H1 (cell line): Measurements from ENCODE around the gene SLC16A9.

Experiments
- EZH2 ChIP-seq: fragments of 200-600 bp; sonication (generic); IDR thresholded peaks from 2 replicates; pipeline ENCODE4 v1.7.1; 2012; ENCODE audit warnings: low read depth, mild to moderate bottlenecking, moderate library complexity, low read length, inconsistent platforms; ENCODE audit not compliant: severe bottlenecking
- HDAC2 ChIP-seq, 2 experiments: fragments of 300-600 bp in 1 of 2; sonication (generic) in 1 of 2; IDR thresholded peaks; 2 replicates each; pipeline ENCODE4 v1.6.1; 2011 to 2012; ENCODE audit warnings: low read depth in 2 of 2, low read length in 2 of 2, mild to moderate bottlenecking in 2 of 2, moderate library complexity in 2 of 2, borderline replicate concordance in 1 of 2, inconsistent platforms in 1 of 2
- JUN ChIP-seq: IDR thresholded peaks from 2 replicates; pipeline ENCODE4 v1.6.1; 2011; ENCODE audit warnings: low read depth, mild to moderate bottlenecking, improper control_type of control experiment, low read length
- RAD21 ChIP-seq, 2 experiments: IDR thresholded peaks in 1 of 2; conservative IDR thresholded peaks in 1 of 2; 2 replicates each; pipeline ENCODE4 v1.6.1; 2011; ENCODE audit warnings: low read depth in 2 of 2, low read length in 2 of 2, improper control_type of control experiment in 1 of 2, inconsistent platforms in 1 of 2, mild to moderate bottlenecking in 1 of 2, moderate library complexity in 1 of 2
- SAP30 ChIP-seq: fragments of 300-600 bp; sonication (generic); IDR thresholded peaks from 2 replicates; pipeline ENCODE4 v1.7.1; 2012; ENCODE audit warnings: low read length, moderate library complexity, mild to moderate bottlenecking, inconsistent platforms; ENCODE audit not compliant: insufficient read depth, insufficient replicate concordance
- SP2 ChIP-seq: IDR thresholded peaks from 2 replicates; pipeline ENCODE4 v1.6.1; 2012; ENCODE audit warnings: mild to moderate bottlenecking, low read length, inconsistent platforms
- SRF ChIP-seq: IDR thresholded peaks from 2 replicates; pipeline ENCODE4 v1.6.1; 2011; ENCODE audit warnings: mild to moderate bottlenecking, low read depth, low read length, moderate library complexity
- SUZ12 ChIP-seq: fragments of 200-600 bp; sonication (generic); IDR thresholded peaks from 2 replicates; pipeline ENCODE4 v1.6.1; 2012; ENCODE audit warnings: mild to moderate bottlenecking, inconsistent platforms, low read length, moderate library complexity, mixed read lengths
- TCF12 ChIP-seq: IDR thresholded peaks from 2 replicates; pipeline ENCODE4 v1.6.1; 2011; ENCODE audit warnings: low read depth, mild to moderate bottlenecking, low read length
- TF ChIP-seq, protein P1 (sequence below), 3 experiments: IDR thresholded peaks; 1 replicate in 2 of 3; 2 replicates in 1 of 3; pipeline versions ENCODE4 v1.5.1 to v1.6.1; 2011; ENCODE audit warnings: low read length in 3 of 3, mild to moderate bottlenecking in 3 of 3, inconsistent platforms in 2 of 3, low read depth in 1 of 3, moderate library complexity in 1 of 3; ENCODE audit not compliant: insufficient read depth in 1 of 3; ENCODE audit errors: control extremely low read depth in 1 of 3

DNA sequence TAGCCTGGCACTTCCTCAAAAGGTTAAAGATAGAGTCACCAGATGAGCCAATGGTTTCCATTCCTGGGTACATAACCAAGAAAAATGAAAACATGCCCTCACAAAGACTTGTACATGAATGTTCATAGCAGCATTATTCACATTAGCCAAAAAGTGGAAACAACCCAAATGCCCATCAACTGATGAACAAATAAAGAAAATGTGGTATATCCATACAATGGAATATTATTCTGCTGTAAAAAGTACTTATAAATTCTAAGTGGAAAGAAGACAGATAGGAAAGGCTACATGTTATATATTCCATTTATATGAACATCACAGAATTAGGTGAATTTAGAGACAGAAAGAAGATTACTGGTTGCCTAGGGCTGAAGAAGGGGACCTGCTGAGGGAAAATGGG is 10.7 kb upstream of the SLC16A9 start:
- TF ChIP-seq EZH2 (no peak), SP2 (no peak), TCF12 (no peak), SRF (no peak), HDAC2 (IDR thresholded peaks at IDR 0.05; ENCODE audit: borderline replicate concordance in 1 of 2, low read depth in 2 of 2, low read length in 2 of 2) (no peak), JUN (no peak), SAP30 (no peak), RAD21 (IDR thresholded peaks at IDR 0.05 in 1 of 2, conservative IDR thresholded peaks at IDR 0.05 in 1 of 2; ENCODE audit: low read depth in 2 of 2, low read length in 2 of 2) (no peak), SUZ12 (no peak)
- TF ChIP-seq, protein P1, sequence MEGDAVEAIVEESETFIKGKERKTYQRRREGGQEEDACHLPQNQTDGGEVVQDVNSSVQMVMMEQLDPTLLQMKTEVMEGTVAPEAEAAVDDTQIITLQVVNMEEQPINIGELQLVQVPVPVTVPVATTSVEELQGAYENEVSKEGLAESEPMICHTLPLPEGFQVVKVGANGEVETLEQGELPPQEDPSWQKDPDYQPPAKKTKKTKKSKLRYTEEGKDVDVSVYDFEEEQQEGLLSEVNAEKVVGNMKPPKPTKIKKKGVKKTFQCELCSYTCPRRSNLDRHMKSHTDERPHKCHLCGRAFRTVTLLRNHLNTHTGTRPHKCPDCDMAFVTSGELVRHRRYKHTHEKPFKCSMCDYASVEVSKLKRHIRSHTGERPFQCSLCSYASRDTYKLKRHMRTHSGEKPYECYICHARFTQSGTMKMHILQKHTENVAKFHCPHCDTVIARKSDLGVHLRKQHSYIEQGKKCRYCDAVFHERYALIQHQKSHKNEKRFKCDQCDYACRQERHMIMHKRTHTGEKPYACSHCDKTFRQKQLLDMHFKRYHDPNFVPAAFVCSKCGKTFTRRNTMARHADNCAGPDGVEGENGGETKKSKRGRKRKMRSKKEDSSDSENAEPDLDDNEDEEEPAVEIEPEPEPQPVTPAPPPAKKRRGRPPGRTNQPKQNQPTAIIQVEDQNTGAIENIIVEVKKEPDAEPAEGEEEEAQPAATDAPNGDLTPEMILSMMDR (IDR thresholded peaks at IDR 0.05; ENCODE audit: control extremely low read depth in 1 of 3, insufficient read depth in 1 of 3, low read depth in 1 of 3, low read length in 3 of 3), result no peak
